ENCODE results near the gene PAK1IP1.

- TF ChIP-seq CTCF (IDR thresholded peaks at IDR 0.05) (no peak), POLR2A (IDR thresholded peaks at IDR 0.05) (no peak)
Measured at GRCh38 chr6:10713962-10714361, 19.2 kb downstream of the PAK1IP1 start.

Measured in ovary (tissue), 3 donors.